ENCODE measurements around the gene C1QTNF8.

DNA sequence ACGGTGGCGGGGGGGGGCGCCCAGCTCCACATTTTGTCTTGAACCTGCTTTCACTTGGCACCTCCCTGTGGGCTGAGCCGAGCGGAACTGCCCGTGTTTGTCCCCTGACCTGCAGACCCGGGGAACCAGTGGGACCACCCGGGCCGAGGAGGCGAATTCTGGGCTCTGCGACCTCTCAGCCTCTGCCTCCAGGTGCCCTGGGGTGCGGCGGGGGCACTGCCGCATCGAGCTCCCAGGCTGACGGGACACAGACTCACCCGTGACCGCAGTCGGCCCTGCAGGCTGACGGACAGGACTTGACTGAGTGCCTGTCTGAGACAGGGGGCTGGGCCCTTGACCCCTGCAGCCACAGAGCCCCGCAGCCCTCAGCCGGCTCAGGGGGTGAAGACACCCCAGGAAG lies 11.1 kb upstream of the C1QTNF8 start:
- TF ChIP-seq SUZ12 (IDR thresholded peaks at IDR 0.05; ENCODE audit: extremely low read depth, insufficient read depth, insufficient read length) = no peak
- TF ChIP-seq ZNF274 (IDR thresholded peaks at IDR 0.05; ENCODE audit: low read depth, low read length) = no peak

All from NT2/D1 (cell line).